ENCODE data around the gene ARHGAP26. TPM values are rescaled to one million over a fixed set of nuclear protein-coding genes. Genes with fewer than 3 reads are reported as not detected.

The ARHGAP26 gene
- polyA plus RNA-seq, 1 donor from 2014 or later = 0.83 TPM

- H3K9ac ChIP-seq (ENCODE audit: low read length) = no peak overlapping the region
- H3F3A ChIP-seq (ENCODE audit: insufficient read depth, low read length, poor library complexity, severe bottlenecking) = no peaks in the 10 kb centered on the region
- H4K20me1 ChIP-seq (ENCODE audit: insufficient read depth) = no peaks in the 10 kb centered on the region
- H3K4me3 ChIP-seq (ENCODE audit: low read length) = no peak overlapping the region
- no peaks in the 10 kb centered on the region for H3K9me2 ChIP-seq (ENCODE audit: insufficient read depth, low read length)
- no peak overlapping the region for H3K4me2 ChIP-seq (ENCODE audit: low read length)
- TF ChIP-seq EP300 (conservative IDR thresholded peaks at IDR 0.05; ENCODE audit: poor library complexity, severe bottlenecking) (no peak), CTCF (IDR thresholded peaks at IDR 0.05; ENCODE audit: poor library complexity, severe bottlenecking) (no peak), EZH2 (IDR thresholded peaks at IDR 0.05; ENCODE audit: borderline replicate concordance, insufficient read depth, low read length, poor library complexity, severe bottlenecking) (no peak), RAD21 (conservative IDR thresholded peaks at IDR 0.05) (no peak), POLR2AphosphoS5 (IDR thresholded peaks at IDR 0.05) (no peak)
- no peak overlapping the region for H3K27ac ChIP-seq (ENCODE audit: low read length)
- no peaks in the 10 kb centered on the region for H3K27me3 ChIP-seq (ENCODE audit: insufficient read depth, low read depth, low read length)
- no peak overlapping the region for H2AFZ ChIP-seq (ENCODE audit: low read depth, low read length)
- no peaks in the 10 kb centered on the region for H3K36me3 ChIP-seq (ENCODE audit: insufficient read depth, low read length)
- no peaks in the 10 kb centered on the region for H3K9me3 ChIP-seq (ENCODE audit: low read length)
- H3K79me2 ChIP-seq (replicated peaks; ENCODE audit: insufficient read depth, low read length) = no peaks in the 10 kb centered on the region
Measured at GRCh38 chr5:142805339-142805738, 35.2 kb downstream of the ARHGAP26 start.

GRCh38 chr5:142806841-142807267 is 36.7 kb downstream of the ARHGAP26 start:
- no peaks in the 10 kb centered on the region for H3K79me2 ChIP-seq (replicated peaks; ENCODE audit: insufficient read depth, low read length)
- no peaks in the 10 kb centered on the region for H3F3A ChIP-seq (ENCODE audit: insufficient read depth, low read length, poor library complexity, severe bottlenecking)
- TF ChIP-seq TAF1 (IDR thresholded peaks at IDR 0.05; ENCODE audit: low read depth) = no peak
- TF ChIP-seq RAD21 (conservative IDR thresholded peaks at IDR 0.05) = no peak
- TF ChIP-seq EZH2 (IDR thresholded peaks at IDR 0.05; ENCODE audit: borderline replicate concordance, insufficient read depth, low read length, poor library complexity, severe bottlenecking) = no peak
- no peak for TF ChIP-seq POLR2AphosphoS5 (IDR thresholded peaks at IDR 0.05)
- no peak for TF ChIP-seq EP300 (conservative IDR thresholded peaks at IDR 0.05; ENCODE audit: poor library complexity, severe bottlenecking)
- TF ChIP-seq MXI1 (conservative IDR thresholded peaks at IDR 0.05; ENCODE audit: poor library complexity, severe bottlenecking) = no peak
- TF ChIP-seq SMC3 (conservative IDR thresholded peaks at IDR 0.05; ENCODE audit: poor library complexity) = no peak
- TF ChIP-seq REST (IDR thresholded peaks at IDR 0.05; ENCODE audit: borderline replicate concordance) = no peak
- no peak for TF ChIP-seq CTCF (IDR thresholded peaks at IDR 0.05; ENCODE audit: poor library complexity, severe bottlenecking)
- no peaks in the 10 kb centered on the region for H3K36me3 ChIP-seq (ENCODE audit: insufficient read depth, low read length)
- no peaks in the 10 kb centered on the region for H3K9me3 ChIP-seq (ENCODE audit: low read length)
- no peaks in the 10 kb centered on the region for H3K27me3 ChIP-seq (ENCODE audit: insufficient read depth, low read depth, low read length)
- H2AFZ ChIP-seq (ENCODE audit: low read depth, low read length) = no peak overlapping the region
- no peaks in the 10 kb centered on the region for H4K20me1 ChIP-seq (ENCODE audit: insufficient read depth)
- no peak overlapping the region for H3K9ac ChIP-seq (ENCODE audit: low read length)
- H3K27ac ChIP-seq (ENCODE audit: low read length) = no peak overlapping the region
- no peaks in the 10 kb centered on the region for H3K9me2 ChIP-seq (ENCODE audit: insufficient read depth, low read length)
- H3K4me2 ChIP-seq (ENCODE audit: low read length) = no peak overlapping the region
- no peak overlapping the region for H3K4me3 ChIP-seq (ENCODE audit: low read length)
